Stimulated activated CD8-positive, alpha-beta memory T cell treated with anti-CD3 and anti-CD28 coated beads, Interleukin-15, amount 100 ng/mL, for 24 hours (primary cell): ENCODE data around the gene ZNF521.
"Not testable (repeated sequence)": the region's sequence is repeated elsewhere in the genome, so short reads cannot be mapped to it uniquely, and the experiment has no call there.

Source experiments
- DNase-seq: peaks from one replicate; pipeline ENCODE4 v3.0.0-alpha.2; 2020; ENCODE audit warnings: low read depth

ZNF521 gene

DNA sequence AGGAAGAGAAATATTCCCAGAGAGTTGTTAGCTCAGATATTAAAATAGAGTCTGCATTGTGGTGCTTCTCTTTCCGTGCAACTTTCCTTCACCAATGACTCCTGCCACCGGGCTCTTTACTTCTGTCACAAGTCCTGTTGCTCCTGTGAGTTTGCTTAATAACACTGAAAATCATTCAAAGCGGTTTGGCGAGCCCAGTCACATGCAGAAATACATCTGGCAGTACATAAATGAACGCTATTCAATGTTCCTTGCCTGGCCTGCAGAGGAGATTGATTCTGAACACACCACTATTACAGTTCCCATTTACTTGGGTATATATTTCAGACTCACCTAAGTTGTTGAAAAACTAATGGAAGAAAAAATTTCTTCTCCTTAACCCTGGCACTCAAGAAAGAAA lies 276.6 kb downstream of the ZNF521 start:
- DNase-seq, result no peak

DNA sequence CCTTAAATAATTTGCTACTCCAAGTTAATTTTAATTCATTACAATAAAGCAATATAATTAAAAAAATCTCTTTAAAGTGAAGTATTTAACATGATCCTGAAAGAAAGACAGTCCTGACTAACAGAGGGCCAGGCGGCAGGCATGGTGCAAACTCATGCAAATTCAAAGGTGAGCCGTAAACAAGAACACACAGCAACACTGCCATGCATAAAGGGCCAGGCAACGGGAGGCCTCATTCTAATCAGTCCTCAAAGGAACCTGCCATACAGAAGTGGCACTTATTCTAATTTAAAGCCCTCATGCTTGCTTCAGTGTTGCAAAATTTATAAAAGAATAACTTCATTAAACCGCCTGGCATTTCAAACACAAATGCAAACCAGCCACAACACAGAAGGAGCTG lies 277.0 kb downstream of the ZNF521 start:
- DNase-seq, result no peak

DNA sequence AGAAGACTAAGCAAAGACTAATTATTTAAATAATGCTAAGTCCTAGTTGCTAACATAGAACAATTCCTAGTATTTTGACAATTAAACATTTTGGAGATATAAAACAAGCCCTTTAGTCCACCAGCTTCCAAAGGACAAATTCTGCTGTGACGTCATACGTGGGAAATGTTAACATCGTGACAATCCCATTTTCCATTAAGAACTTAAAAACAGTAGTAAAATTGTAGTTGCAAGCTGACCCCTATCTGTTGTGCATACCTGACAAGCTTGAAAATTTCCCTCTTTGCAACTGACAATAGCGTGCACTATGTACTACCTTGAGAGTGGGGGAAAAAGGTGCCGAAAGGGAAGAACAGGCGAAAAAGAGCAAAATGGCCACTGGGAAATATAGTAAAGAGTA lies 279.8 kb downstream of the ZNF521 start:
- no peak for DNase-seq

DNA sequence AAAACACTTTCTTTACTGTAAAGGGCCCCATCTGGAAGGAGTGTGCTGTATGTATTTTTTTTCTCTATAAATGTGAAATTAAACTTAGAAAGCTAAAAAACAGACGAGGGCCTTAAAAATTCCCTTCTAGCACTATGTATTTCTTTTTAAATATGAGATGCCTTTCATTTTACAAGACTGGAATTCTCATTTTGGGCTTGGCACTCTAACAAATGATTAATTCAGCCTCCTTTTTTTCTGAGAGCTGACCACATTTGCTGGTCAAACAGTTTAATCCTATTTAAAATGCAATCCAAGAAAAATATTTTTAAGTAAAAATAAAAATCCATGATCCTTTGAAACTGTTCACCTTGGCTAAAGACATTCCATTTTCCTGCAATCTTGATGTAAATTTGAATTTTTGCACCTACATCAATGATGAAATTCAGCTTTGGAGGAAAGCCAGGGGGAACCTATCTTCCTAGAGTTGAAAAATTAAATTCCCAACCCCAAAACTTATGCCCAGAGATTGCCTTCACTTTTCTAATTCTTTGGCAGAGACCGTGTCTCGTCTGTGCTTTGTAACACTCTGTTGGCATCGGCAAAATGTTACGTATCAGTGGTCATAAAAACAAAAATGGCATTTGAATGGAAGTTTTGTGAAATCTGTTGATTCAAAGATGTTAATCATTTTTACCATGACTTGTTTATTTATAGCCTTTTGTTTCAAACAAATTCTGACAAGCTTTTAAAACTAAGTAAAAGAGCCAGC lies 284.5 kb downstream of the ZNF521 start:
- no peak for DNase-seq

DNA sequence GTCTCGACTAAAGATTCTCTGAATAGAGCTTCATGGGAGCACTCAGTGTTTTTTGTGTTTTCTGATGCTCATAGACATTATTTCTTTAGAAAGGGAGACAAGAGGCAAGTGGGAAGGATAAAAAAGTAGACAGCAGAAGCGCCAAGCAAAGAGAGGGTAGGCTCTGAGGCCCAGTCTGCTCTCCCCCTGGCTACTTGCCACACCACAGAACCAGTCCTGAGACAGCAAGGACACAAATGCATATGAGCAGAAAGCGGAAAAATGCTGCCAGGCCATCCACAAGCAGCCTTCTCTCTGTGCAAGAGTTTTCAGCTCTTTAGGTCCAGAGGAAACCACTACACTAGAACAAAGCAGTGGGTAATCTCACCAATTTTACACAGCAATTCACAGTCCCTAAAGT lies 285.4 kb downstream of the ZNF521 start:
- no peak for DNase-seq

DNA sequence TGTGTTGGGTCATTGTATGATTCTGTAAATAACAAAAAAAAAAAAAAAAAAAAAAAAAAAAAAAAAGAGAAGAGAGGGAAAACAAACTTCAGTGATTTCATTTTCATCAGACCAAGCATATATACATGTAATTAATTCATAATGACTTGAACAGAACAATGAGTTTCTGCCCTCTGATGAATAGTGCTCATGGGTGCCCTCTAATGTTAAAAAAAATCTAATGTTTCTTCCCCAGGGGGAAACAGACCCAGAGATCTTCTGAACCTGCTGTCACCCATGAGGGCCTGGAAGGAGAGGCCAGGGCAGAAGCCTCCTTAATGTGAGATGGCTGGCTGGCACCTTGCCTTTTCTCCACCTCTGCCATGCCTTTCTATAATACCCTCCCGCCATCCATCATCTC lies 289.2 kb downstream of the ZNF521 start:
- no peak for DNase-seq

DNA sequence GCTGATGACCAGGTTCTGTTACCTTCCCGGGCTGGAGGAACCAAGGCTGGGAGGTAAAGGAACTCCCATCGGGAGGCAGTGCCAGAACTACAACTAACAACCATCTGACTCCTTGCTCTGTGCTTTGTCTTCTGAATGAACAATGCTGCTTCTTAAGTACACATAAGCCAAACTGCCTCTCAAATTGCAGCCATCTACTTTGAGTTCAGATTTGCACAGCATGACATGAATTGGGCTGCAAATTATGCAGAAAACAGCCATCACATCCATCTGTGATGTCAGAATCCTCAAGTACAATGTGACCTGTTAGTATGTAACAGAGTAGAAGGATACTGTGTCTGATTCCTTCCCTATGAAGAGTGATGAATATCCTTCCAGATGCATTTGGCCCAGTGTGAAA lies 290.6 kb downstream of the ZNF521 start:
- no peak for DNase-seq

DNA sequence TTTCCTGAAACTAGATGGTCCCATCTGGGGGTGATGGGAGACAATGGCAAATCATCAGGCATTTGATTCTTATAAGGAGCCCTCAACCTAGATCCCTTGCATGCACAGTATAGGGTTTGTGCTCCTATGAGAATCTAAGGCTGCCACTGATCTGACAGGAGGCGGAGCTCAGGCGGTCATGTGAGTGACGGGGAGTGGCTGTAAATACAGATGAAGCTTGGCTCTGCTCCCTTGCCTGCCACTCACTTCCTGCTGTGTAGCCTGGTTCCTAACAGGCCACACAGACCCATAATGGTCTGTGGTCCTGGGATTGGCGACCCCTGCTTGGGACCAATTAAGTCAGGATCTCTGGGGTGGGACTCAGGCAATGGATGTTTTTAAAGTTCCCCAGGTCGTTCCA lies 293.4 kb downstream of the ZNF521 start:
- no peak for DNase-seq

DNA sequence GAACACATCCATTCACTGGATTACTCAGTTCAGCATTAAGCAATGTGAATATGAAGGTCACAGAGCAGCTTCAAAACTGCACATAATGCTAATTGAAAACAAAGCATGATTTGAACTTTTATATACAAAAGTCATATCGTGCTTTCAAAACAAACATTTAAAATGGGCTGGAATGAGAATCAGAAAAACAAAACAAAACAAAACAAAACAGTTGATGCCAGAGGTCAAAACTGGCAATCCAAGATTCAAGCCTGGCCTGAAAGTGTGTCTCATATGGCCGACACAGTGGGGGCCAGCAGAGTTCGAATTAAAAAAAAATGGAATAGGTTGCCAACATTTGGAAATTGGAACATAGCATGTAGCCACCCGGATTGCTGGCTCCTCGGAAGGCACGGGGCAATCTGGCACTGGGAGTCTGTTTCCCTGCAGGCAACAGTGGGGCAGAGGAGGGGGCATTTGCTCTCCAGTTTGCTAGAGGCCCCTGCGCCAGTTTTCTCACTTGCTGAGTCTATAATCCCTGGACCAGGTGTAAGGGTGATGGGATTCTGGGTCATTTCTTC lies 294.4 kb downstream of the ZNF521 start:
- DNase-seq, result no peak

DNA sequence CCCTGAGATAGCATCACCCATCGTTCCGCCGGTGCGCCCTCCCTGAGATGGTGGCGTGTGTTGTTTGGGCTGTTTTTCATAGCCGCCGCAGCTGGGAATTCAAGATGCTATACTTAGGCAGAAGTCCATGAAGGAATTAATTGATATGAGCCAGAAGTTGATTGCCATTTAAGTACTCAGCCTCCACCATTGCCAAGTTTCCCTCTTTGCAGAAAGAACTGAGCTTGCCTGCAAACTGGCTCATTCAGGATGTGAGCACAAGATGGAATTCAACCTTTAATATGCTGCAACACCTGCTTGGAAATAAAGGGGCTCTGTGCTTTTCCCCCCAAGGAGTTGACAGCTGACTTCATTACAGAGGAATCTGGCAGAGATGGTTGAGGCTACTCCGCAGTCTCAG lies 295.5 kb downstream of the ZNF521 start:
- DNase-seq, result no peak

DNA sequence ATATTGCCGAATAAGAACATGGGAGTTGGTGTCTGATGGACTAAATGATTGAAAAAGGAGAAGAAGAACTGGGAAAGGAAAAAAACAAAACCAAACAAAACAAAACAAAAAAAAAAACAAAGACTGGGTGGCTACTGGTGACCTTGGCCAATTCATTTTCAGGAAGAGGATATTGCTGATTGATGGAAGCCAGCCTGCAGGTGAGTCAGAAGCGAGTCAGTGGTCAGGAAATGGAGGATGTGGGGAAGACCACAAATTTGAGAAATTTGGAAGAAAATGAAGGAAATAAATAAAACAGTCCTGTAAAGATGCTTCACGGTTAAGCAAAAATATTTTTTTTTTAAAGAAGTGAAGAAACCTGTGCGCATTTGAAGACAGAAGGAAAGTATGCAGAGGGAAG lies 296.9 kb downstream of the ZNF521 start:
- no peak for DNase-seq

DNA sequence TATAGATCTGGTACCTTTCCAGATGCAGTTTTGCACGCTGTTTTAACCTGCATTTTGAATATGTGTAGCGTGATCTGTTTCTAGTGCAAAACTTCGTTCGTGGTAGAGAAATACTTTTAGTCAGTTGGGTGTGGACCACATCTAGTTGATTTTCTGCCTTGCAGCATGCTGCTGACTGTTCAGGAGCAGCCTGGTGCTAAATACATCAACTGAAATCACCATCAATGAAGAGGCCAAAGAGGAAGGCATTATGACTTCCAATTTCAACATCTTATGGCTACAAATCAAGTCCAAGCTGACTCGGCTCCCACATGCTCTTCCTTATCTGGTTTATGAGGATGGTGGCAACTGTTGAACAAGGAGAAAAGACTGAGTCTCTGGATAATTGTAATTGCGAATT lies 298.5 kb downstream of the ZNF521 start:
- no peak for DNase-seq

DNA sequence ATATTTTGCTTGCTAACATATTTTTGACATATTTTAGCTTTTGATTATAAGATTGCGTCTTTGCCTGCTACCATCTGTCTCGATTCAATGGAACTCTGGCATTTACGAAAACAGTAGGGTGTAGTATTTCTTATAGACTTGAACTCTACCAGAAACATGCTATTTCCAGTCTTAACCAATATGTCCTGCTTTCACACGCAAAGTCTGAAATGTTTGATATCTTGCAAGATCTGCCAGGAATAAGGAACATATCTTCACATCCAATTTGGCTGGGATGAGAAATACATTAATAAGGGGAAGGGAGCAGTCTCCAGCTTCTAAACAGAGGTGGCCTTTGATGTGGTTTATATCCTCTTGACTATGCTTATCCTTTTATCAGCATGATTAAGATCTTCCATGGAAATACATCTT lies 299.4 kb downstream of the ZNF521 start:
- no peak for DNase-seq

DNA sequence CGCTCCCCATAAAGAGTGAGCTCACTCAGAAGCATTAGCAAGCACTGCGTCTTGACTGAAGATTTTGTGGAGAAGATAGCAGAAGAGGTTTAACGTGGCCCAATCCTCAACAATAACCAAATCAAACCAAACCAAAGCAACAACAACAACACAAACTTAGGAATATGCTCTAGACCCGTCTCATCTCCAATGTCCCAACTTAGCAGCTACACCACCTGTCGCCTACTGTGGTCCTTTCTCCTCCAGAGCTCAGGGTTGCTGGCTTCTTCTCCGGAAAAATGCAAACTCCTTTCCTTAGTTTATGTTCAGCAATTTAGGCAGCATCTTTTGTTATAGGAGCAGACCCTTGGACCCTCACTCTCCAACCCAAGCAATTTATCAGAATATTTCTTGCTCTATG lies 301.4 kb downstream of the ZNF521 start:
- no peak for DNase-seq

DNA sequence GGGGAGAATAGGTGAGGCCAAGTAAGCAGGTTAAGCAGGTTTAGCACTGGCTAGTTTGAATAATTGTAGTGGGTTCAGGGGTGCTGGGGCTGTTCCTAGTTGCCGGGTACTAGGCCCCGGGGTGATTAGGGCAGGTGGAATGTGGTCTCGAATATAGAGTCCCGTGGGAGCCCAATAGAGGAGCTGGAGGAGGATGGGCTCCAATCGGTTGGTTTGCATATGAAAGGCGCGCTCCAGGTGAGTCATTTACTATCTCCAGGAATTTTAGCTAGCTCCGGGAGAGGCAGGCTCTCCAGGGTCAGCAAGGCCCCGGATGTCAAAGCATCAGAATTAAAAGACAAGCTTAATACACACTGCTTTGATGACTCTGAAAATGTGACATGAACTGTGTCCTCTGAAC lies 304.0 kb downstream of the ZNF521 start:
- DNase-seq, result no peak

DNA sequence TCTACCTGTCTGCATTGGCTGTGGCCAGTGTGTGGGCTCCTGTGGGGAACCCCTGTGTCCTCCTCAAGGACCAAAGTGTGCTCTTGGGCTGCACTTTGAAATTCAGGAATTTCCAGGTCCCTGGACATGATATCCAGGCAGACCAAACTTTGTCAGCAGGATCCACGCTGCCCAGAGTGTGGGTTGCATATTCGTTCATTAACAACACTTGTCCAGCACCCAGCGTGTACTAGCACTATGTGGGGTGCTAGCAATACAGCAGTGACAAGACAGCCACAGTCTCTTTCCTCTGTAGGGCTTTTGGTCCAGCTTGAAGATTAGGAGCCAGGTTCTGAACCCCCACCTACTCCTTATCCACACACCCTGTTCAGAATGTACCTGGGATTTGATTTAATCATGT lies 304.5 kb downstream of the ZNF521 start:
- no peak for DNase-seq

DNA sequence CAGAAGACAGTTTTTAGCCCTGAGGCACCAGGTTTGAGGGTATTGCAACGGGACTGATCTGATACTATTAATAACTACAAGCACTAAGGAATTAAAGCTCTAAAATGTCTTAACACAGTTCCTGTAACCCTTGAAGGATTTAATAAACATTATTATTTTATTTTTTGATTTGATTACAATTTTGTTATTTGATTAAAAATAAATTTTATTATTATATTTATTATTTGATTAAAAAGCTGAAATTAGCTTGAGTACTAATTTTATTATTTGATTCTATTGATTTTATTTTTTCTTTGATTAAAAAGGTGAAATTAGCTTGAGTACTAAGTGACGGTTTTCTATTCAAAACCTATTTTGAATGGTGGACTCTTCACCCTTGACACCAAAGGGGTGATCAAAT lies 307.3 kb downstream of the ZNF521 start:
- DNase-seq, result no peak

DNA sequence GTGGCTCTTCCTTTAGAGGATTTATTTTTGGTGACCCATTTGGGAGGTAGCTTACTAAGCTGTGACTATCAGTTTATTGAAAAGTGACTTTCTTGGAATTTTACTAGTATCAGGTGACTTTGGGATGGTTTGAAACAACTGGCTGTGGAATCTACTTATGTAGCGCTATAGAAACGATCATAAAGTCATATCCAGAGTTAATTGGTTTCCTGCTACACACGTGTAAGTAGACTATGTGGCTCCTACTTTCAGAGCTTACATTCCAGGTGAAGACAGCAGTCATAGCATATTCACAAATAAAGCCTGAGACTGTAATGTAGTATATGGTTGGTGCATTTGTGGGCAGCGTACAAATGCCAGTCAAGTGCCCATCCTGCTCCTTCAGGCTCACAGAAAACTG lies 308.9 kb downstream of the ZNF521 start:
- DNase-seq, result no peak

DNA sequence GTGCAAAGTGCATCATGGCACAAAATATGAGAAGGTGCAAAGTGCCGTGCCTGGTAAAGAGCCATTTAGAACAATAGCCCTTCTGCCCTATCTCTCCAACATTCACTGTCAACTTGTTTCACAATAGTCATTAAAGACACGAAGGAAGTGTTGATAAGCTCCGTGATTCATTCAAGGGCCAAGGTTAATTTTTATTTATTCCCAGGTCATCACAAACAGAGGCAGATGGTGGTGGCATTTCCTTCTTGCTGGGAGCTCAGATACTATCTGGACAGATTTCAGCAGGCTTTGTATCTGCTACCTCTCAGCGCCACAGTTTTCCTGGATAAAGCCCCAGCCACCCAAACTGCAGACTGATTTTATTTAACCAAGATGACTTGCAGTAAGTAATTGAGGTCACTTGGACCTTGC lies 309.3 kb downstream of the ZNF521 start:
- no peak for DNase-seq

DNA sequence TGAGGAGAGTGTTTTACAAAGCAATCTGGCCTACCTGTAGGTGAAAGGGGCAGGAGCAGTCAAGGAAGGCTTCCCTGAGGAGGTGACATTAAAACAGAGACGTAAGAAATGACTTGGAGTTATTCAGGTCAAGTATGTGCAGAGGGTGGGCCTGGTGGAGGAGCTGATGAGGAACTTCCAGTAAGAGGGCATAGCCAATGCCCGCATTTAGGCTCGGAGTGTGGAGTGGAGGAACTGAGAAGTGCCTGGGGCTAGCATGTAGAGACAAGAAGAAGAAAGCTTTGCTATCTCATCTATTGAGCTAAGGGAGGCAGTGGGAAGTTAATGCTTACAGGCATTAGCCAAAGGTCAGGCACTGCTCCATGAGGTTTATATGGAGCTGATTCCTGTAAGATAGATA lies 312.2 kb downstream of the ZNF521 start:
- DNase-seq, result no peak

DNA sequence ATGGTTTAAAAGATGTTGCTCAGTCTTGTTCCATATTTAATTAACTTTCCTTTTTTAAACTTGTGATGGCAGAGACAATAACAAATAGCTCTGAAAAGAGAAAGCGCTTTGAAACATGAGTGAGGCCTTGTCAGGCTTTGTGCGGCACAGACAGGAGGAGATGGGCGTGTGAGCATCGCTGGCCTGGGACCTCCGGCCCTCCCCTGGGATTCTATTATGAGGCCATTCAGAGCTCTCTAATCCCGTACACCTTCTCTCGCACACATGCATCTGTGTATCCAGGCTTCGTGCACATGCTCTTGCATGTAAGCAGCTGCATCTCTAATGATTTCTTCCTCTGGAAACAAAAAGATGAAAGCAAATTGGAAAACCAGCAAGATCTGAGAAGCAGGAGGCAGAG lies 313.7 kb downstream of the ZNF521 start:
- DNase-seq, result no peak

DNA sequence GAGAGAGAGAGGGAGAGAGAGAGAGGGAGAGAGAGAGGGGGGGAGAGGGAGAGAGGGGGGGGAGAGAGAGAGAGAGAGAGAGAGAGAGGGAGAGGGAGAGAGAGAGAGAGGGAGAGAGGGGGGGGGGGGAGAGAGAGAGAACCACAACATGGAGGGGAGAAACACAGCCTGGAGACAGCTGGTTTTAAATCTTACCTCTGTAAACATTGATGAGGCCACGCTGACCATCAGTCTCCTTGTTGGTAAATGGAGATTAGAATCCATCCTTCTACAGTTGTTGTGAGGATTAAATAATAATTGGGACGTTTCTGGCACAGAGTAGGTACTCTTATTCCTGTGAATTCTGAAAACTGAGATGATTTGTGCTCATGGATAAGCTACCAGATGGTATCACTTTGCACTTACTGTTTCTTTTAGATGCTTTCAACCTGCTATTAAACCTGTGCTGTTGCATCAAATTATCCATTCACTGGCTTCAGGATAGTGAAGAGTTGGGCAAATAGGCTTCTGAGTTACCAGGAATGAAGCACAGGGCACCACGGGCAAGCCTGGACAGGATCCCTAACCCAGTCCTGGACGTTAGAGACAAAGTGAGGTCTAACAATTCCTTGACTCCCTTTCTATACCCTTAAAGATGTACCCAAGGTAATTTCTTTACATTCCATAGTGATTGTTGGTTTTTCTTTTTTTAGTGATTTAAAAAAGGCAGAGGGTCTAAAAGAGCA lies 318.1 kb downstream of the ZNF521 start:
- DNase-seq, result no peak

DNA sequence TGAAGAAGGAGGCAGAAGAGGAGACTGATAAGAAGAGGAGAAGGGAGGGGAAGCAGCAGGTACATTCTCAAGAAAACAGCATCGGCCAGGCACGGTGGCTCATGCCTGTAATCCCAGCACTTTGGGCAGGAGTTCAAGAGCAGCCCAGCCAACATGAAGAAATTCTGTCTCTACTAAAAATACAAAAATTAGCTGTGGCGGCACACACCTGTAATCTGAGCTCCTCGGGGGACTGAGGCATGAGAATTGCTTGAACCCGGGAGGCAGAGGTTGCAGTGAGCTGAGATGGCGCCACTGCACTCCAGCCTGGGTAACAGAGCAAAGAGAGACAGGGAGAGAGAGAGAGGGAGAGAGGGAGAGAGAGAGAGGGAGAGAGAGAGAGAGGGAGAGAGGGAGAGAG lies 318.8 kb downstream of the ZNF521 start:
- not testable (repeated sequence) for DNase-seq

DNA sequence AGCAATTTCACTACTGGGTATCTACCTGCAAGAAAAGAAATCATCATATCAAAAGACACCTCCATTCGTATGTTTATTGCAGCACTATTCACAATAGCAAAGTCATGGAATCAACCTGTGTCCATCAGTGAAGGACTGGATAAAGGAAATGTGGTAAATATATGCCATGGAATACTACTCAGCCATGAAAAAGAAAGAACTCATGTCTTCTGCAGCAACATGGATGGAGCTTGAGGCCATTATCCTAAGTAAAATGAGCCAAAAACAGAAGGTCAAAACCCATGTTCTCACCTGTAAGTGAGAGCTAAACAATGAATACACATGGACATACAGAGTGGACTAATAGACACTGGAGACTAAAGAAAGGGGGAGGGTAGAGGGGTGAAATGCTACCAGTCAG lies 322.2 kb downstream of the ZNF521 start:
- DNase-seq, result no peak
